IMR-90 (cell line): Measurements from ENCODE around the gene CASZ1. TPM values are rescaled to one million over a fixed set of nuclear protein-coding genes. Genes with fewer than 3 reads are reported as not detected.

ENCODE experiments used
- ATAC-seq: fragments of 200-7000 bp; cut with Tn5 transposase; 2 replicates; pipeline ENCODE4 v1.9.1; 2020; ENCODE audit warnings: low read depth, mild to moderate bottlenecking, moderate library complexity
- BruUV-seq: library from RNA; stranded (reverse); fragments of 400-500 nt; replicated peaks from 2 replicates; lab custom pipeline; 2021; lab: Mats Ljungman, UMichigan
- CTCF ChIA-PET: fragments of 300-600 bp; formaldehyde crosslinking; extraction: SDS; loops from one replicate; lab custom pipeline; 2021; ENCODE audit warnings: antibody characterized with exemption; lab: Yijun Ruan, JAX
- POLR2A ChIA-PET: fragments of 300-600 bp; sonication (Branson Sonifier 250); formaldehyde crosslinking; loops from one replicate; lab custom pipeline; 2022; ENCODE audit warnings: antibody characterized with exemption; ENCODE audit not compliant: unreplicated experiment; lab: Charles Lee
- DNase-seq: peaks from one replicate; pipeline ENCODE4 v3.0.0; 2013
- H2AFZ ChIP-seq: replicated peaks from 2 replicates; pipeline ENCODE3; 2013; ENCODE audit warnings: low read length, mild to moderate bottlenecking; ENCODE audit not compliant: poor library complexity
- H2AK5ac ChIP-seq: 2 replicates; pipeline ENCODE4 v1.6.1; 2013; ENCODE audit warnings: low read depth, low read length, inconsistent platforms
- H2AK9ac ChIP-seq: replicated peaks from 2 replicates; pipeline ENCODE3; 2013; ENCODE audit warnings: mild to moderate bottlenecking, low read depth, low read length, moderate library complexity; ENCODE audit not compliant: poor library complexity
- H2BK120ac ChIP-seq: 2 replicates; pipeline ENCODE4 v1.6.1; 2013; ENCODE audit warnings: low read depth, low read length, inconsistent platforms
- H2BK15ac ChIP-seq: 3 replicates; pipeline ENCODE4 v1.6.1; 2013; ENCODE audit warnings: low read depth, low read length, inconsistent platforms
- H2BK20ac ChIP-seq: 2 replicates; pipeline ENCODE4 v1.6.1; 2013; ENCODE audit warnings: low read depth, mild to moderate bottlenecking, inconsistent platforms, low read length, moderate library complexity
- H2BK5ac ChIP-seq: 2 replicates; pipeline ENCODE4 v1.6.1; 2013; ENCODE audit warnings: mild to moderate bottlenecking, low read depth, low read length, inconsistent platforms; ENCODE audit not compliant: poor library complexity, severe bottlenecking
- H3K14ac ChIP-seq: replicated peaks from 2 replicates; pipeline ENCODE4 v1.6.1; 2013; ENCODE audit warnings: low read depth, low read length, inconsistent platforms
- H3K18ac ChIP-seq: 2 replicates; pipeline ENCODE4 v1.6.1; 2013; ENCODE audit warnings: low read depth, low read length, control low read depth
- H3K23ac ChIP-seq: 2 replicates; pipeline ENCODE4 v1.6.1; 2013; ENCODE audit warnings: low read depth, low read length, inconsistent platforms
- H3K27ac ChIP-seq: 2 replicates; pipeline ENCODE4 v1.5.1; 2013; ENCODE audit warnings: mild to moderate bottlenecking, control low read depth, low read length; ENCODE audit not compliant: insufficient read depth
- H3K27me3 ChIP-seq: 2 replicates; pipeline ENCODE4 v1.6.1; 2013; ENCODE audit warnings: low read length; ENCODE audit not compliant: control insufficient read depth, insufficient read depth
- H3K36me3 ChIP-seq: 2 replicates; pipeline ENCODE4 v1.6.1; 2013; ENCODE audit warnings: low read length, mixed read lengths; ENCODE audit not compliant: control insufficient read depth, insufficient read depth
- H3K4ac ChIP-seq: 2 replicates; pipeline ENCODE4 v1.6.1; 2013; ENCODE audit warnings: low read depth, low read length, inconsistent platforms
- H3K4me1 ChIP-seq: 2 replicates; pipeline ENCODE4 v1.6.1; 2013; ENCODE audit warnings: low read length, mixed read lengths; ENCODE audit not compliant: control insufficient read depth, insufficient read depth
- H3K4me2 ChIP-seq: 2 replicates; pipeline ENCODE4 v1.6.1; 2013; ENCODE audit warnings: low read depth, mild to moderate bottlenecking, control low read depth, low read length, moderate library complexity
- H3K4me3 ChIP-seq: 2 replicates; pipeline ENCODE4 v1.5.1; 2013; ENCODE audit warnings: low read depth, mild to moderate bottlenecking, control low read depth, low read length, moderate library complexity; ENCODE audit not compliant: insufficient read depth
- H3K56ac ChIP-seq: 2 replicates; pipeline ENCODE4 v1.6.1; 2013; ENCODE audit warnings: low read length, inconsistent platforms; ENCODE audit not compliant: insufficient read depth; ENCODE audit errors: extremely low read depth
- H3K79me1 ChIP-seq, 2 experiments: 2 replicates each; pipeline ENCODE4 v1.6.1; 2013; ENCODE audit warnings: low read length in 2 of 2, inconsistent platforms in 1 of 2, low read depth in 1 of 2
- H3K9ac ChIP-seq: 2 replicates; pipeline ENCODE4 v1.6.1; 2013; ENCODE audit warnings: low read depth, low read length, control low read depth
- H3K9me1 ChIP-seq: 2 replicates; pipeline ENCODE4 v1.6.1; 2013; ENCODE audit warnings: low read length, inconsistent platforms; ENCODE audit not compliant: insufficient read depth
- H3K9me3 ChIP-seq: 2 replicates; pipeline ENCODE4 v1.6.1; 2013; ENCODE audit warnings: low read length; ENCODE audit not compliant: control insufficient read depth, insufficient read depth
- H4K20me1 ChIP-seq: 2 replicates; pipeline ENCODE4 v1.6.1; 2013; ENCODE audit warnings: low read length, inconsistent platforms; ENCODE audit not compliant: insufficient read depth
- H4K5ac ChIP-seq: 2 replicates; pipeline ENCODE4 v1.6.1; 2013; ENCODE audit warnings: mild to moderate bottlenecking, low read depth, low read length, control low read depth
- H4K8ac ChIP-seq, 2 experiments: 2 replicates each; pipeline ENCODE4 v1.6.1; 2013; ENCODE audit warnings: low read depth in 2 of 2, low read length in 2 of 2, control low read depth in 1 of 2, inconsistent platforms in 1 of 2
- H4K91ac ChIP-seq: 2 replicates; pipeline ENCODE4 v1.6.1; 2013; ENCODE audit warnings: low read depth, low read length, inconsistent platforms; ENCODE audit not compliant: insufficient read depth
- BHLHE40 ChIP-seq: fragments of 150-350 bp; IDR thresholded peaks from 2 replicates; pipeline ENCODE4 v1.6.1; 2016; ENCODE audit warnings: mild to moderate bottlenecking, low read depth, low read length
- CEBPB ChIP-seq: IDR thresholded peaks from 2 replicates; pipeline ENCODE4 v1.6.1; 2012; ENCODE audit warnings: low read depth, low read length, improper control_type of control experiment
- CHD1 ChIP-seq: IDR thresholded peaks from 2 replicates; pipeline ENCODE4 v1.6.1; 2012; ENCODE audit warnings: low read depth, low read length, improper control_type of control experiment
- CTCF ChIP-seq: conservative IDR thresholded peaks from 2 replicates; pipeline ENCODE4 v1.5.1; 2012; ENCODE audit warnings: mild to moderate bottlenecking, low read depth, low read length, improper control_type of control experiment
- ELK1 ChIP-seq: fragments of 150-350 bp; IDR thresholded peaks from 2 replicates; pipeline ENCODE4 v1.6.1; 2016; ENCODE audit warnings: low read depth, mild to moderate bottlenecking, low read length, moderate library complexity, borderline replicate concordance
- FOS ChIP-seq: fragments of 150-350 bp; IDR thresholded peaks from 2 replicates; pipeline ENCODE4 v1.6.1; 2016; ENCODE audit warnings: low read depth, low read length
- MAFK ChIP-seq: IDR thresholded peaks from 2 replicates; pipeline ENCODE4 v1.6.1; 2012; ENCODE audit warnings: low read depth, low read length, improper control_type of control experiment
- MXI1 ChIP-seq: IDR thresholded peaks from 2 replicates; pipeline ENCODE4 v1.6.1; 2012; ENCODE audit warnings: low read depth, mild to moderate bottlenecking, low read length, moderate library complexity, borderline replicate concordance
- RAD21 ChIP-seq: IDR thresholded peaks from 2 replicates; pipeline ENCODE4 v1.6.1; 2012; ENCODE audit warnings: low read length, improper control_type of control experiment
- RCOR1 ChIP-seq: IDR thresholded peaks from 2 replicates; pipeline ENCODE4 v1.6.1; 2012; ENCODE audit warnings: mild to moderate bottlenecking, low read length, improper control_type of control experiment; ENCODE audit not compliant: insufficient replicate concordance
- RFX5 ChIP-seq: IDR thresholded peaks from 2 replicates; pipeline ENCODE4 v1.8.0; 2012; ENCODE audit warnings: low read depth, mild to moderate bottlenecking, low read length, moderate library complexity
- USF2 ChIP-seq: fragments of 150-350 bp; IDR thresholded peaks from 2 replicates; pipeline ENCODE4 v1.6.1; 2017; ENCODE audit warnings: mild to moderate bottlenecking, antibody characterized with exemption, low read length, low read depth
- WGBS, 2 experiments: methylation state at CpG; one replicate each; pipeline versions ENCODE4 v1.1.5 to v1.1.7; 2013; ENCODE audit warnings: missing lambda C conversion rate in 2 of 2; ENCODE audit not compliant: insufficient read length in 1 of 2; ENCODE audit errors: extremely low coverage in 2 of 2; 5-methylcytosine and 5-hydroxymethylcytosine counted together
- dilution Hi-C: fragments of 300-500 bp; cut with HindIII; formaldehyde crosslinking; loops from one replicate; pipeline ENCODE4 v1.14.3; 2018; ENCODE audit warnings: low sequenced_read_pairs; ENCODE audit not compliant: unreplicated experiment
- in situ Hi-C: fragments of 300-500 bp; cut with MboI; formaldehyde crosslinking; loops from 3 replicates; pipeline ENCODE4 v1.14.3; 2019; ENCODE audit warnings: low sequenced_read_pairs, inconsistent platforms, mixed read lengths
- intact Hi-C: fragments of 100-400 bp; cut with micrococcal nuclease; formaldehyde crosslinking; loops from 2 replicates; pipeline ENCODE4 v1.10.0; 2022
- polyA plus RNA-seq, 3 experiments: library from polyadenylated mRNA; depleted of rRNA; stranded (reverse); fragments of >200 nt; gene quantifications; 2 replicates each; pipeline ENCODE4 v1.2.3, GENCODE V29; 2012; ENCODE audit warnings: low replicate concordance in 1 of 3
- total RNA-seq: library from RNA; depleted of rRNA; stranded (reverse); fragments of >200 nt; gene quantifications from 2 replicates; pipeline ENCODE4 v1.2.3, GENCODE V29; 2012

CASZ1 gene
- total and polyA plus RNA-seq, 2 of the 4 experiments (the other 2 are of a cell fraction), result 0.18 to 0.24 TPM

GRCh38 chr1:10727751-10728232, 68.7 kb downstream of the CASZ1 start:
- no peak overlapping the region for H3K56ac ChIP-seq
- no peaks in the 10 kb centered on the region for H3K9me1 ChIP-seq
- no peak overlapping the region for H2AK5ac ChIP-seq
- no peak overlapping the region for H4K5ac ChIP-seq
- no peak overlapping the region for H3K4ac ChIP-seq
- no peaks in the 10 kb centered on the region for H3K9me3 ChIP-seq
- dilution Hi-C loops (no loop called here), intact Hi-C loops (no loop called here), in situ Hi-C loops (no loop called here)
- H4K20me1 ChIP-seq, result no peaks in the 10 kb centered on the region
- no peak overlapping the region for H3K14ac ChIP-seq
- H3K9ac ChIP-seq, result no peak overlapping the region
- H3K4me2 ChIP-seq, result no peak overlapping the region
- 85% methylated on average over 10 of the region's 16 CpGs; no CpG with 5 or more reads in 1 of the 2 experiments for WGBS, 2 experiments
- POLR2A ChIA-PET, result no interaction called here
- no peaks in the 10 kb centered on the region for H3K79me1 ChIP-seq
- no peak overlapping the region for H4K8ac ChIP-seq
- no peak overlapping the region for H3K23ac ChIP-seq
- no peak overlapping the region for H2AFZ ChIP-seq
- peaks cover 8% of the 10 kb centered on the region; the same call in 1 of the 2 replicates for H3K4me1 ChIP-seq
- H2BK5ac ChIP-seq, result no peak overlapping the region
- H2AK9ac ChIP-seq, result no peak overlapping the region
- TF ChIP-seq MXI1, result no peak
- no peak for TF ChIP-seq ELK1
- no peak for TF ChIP-seq RCOR1
- no peak for TF ChIP-seq BHLHE40
- no peak for TF ChIP-seq USF2
- TF ChIP-seq CEBPB, result no peak
- no peak for TF ChIP-seq CTCF
- no peak for TF ChIP-seq MAFK
- no peak for TF ChIP-seq RAD21
- TF ChIP-seq FOS, result no peak
- no peak for TF ChIP-seq RFX5
- TF ChIP-seq CHD1, result no peak
- peaks cover 23% of the 10 kb centered on the region for H3K27me3 ChIP-seq
- CTCF ChIA-PET, result no interaction called here
- no peak overlapping the region for H2BK20ac ChIP-seq
- H3K4me3 ChIP-seq, result no peak overlapping the region
- no peak overlapping the region for H2BK120ac ChIP-seq
- no peak overlapping the region for H4K91ac ChIP-seq
- no peaks in the 10 kb centered on the region for H3K36me3 ChIP-seq
- H3K27ac ChIP-seq, result no peak overlapping the region
- ATAC-seq, result no peak
- H2BK15ac ChIP-seq, result no peak overlapping the region
- BruUV-seq, result no TSS peak
- DNase-seq, result no peak
- no peak overlapping the region for H3K18ac ChIP-seq
